KBM-7 (cell line): ENCODE measurements around the gene UGT1A3.
A peak's percentile ranks its signal among the peaks of the same experiment; 100 is the strongest.

Experiments
- DNase-seq: peaks from one replicate; pipeline ENCODE4 v3.0.0-alpha.2; 2015
- in situ Hi-C: fragments of 300-500 bp; cut with MboI; formaldehyde crosslinking; loops from 2 replicates; pipeline ENCODE4 v1.14.3; 2020; ENCODE audit warnings: low sequenced_read_pairs, low pct_unique_long_range_greater_than_20kb, mixed read lengths

Gene UGT1A3

DNA sequence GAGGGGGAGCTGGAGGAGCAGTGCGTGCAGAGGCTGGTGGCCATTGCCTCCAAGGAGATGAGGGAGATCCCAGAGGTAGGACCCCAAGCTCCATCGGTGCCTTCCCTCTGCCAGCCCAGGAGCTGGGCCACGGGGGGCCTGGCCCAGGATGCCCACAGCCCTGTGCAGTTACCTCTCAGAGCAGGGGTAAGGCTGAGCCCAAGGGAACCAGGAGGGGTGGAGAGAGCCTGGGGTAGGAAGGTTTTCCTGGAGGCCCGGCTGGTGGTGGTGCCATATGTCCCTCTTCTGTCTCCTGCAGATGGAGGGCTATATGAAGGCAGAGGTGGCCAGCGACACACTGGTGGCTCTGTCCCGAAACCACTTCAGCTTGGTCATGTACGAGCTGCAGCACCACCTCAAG lies 60.7 kb downstream of the UGT1A3 start:
- in situ Hi-C loops, result no loop called here
- DNase-seq, result no peak

GRCh38 chr2:233791151-233791882 lies 62.5 kb downstream of the UGT1A3 start:
- in situ Hi-C loops, result no loop called here
- DNase-seq, result no peak

DNA sequence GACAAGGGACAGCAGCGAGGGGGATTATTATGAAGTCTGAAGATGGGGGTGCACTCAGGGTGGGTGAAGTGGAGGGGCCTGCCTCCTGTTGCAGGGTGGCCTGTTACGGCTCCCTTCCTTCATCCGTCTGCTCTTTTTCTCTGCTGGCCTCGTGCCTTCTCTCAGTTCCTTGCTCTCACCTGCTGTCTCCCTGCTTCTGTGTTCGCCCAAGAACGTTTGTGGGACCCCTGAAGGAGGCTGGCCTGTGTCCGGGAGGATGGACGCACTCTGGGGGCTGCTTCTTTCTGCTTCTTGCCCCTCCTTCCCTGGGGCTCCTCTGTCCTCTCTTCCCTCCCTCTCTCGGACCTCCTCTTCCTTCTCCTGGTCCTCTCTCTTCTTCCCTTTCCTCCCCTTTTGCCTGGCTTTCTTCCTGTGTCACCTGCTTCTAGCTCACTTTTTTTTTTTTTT lies 63.1 kb downstream of the UGT1A3 start:
- in situ Hi-C loops, result no loop called here
- DNase-seq, result no peak

DNA sequence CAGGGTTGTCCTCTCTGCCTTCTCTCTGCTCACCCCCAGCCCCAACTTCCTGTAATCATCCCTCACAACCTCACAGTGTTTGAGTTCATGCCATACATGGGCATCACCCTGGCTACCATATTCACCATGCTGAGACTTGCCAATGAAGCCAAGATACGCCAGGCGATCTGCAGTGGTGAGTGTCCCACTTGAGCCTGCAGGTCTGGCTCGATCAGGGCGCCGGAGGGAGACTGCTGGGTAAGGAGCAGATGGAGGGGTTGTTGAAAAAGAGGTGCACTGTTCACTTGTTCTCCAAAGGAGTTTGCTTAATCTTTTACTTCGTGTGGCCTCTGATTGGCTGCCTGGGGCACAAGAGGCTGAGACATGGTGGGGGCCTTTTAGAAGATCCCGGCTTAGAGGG lies 63.9 kb downstream of the UGT1A3 start:
- in situ Hi-C loops, result no loop called here

DNA sequence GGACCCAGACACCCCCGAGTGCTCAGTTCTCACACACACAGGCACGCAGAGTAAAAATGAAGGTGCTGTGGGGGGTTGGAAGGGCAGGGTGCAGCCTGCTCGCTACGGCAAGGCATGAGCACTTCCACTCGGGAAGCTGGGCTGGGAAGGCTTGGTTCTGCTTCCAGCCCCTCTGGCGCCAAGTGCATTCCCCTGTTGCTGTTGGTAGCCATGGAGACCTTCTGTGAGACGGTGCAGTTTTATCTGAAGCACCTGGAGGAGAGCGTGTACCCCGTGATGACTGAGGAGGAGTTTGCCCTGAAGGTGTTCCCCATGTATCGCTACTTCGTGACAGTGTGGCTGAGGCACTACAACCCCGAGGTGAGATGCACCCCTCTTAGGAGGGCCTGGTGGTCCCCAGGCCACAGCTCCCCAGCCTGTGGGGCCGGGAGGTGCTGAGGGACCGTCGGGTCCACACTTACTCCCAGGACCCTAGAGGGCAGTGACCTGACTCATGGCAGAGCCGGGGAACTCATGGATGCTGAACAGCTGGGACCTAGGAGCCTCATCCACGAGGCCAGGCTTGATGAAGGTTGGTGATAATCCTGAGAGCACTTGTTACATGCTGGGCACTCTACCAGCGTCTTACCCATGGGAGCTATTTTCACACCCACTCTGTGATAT lies 64.8 kb downstream of the UGT1A3 start:
- DNase-seq, result no peak
- in situ Hi-C loops, result no loop called here

More for the DNA sequence above, 63.9 kb downstream of the UGT1A3 start:
- DNase-seq, result no peak

DNA sequence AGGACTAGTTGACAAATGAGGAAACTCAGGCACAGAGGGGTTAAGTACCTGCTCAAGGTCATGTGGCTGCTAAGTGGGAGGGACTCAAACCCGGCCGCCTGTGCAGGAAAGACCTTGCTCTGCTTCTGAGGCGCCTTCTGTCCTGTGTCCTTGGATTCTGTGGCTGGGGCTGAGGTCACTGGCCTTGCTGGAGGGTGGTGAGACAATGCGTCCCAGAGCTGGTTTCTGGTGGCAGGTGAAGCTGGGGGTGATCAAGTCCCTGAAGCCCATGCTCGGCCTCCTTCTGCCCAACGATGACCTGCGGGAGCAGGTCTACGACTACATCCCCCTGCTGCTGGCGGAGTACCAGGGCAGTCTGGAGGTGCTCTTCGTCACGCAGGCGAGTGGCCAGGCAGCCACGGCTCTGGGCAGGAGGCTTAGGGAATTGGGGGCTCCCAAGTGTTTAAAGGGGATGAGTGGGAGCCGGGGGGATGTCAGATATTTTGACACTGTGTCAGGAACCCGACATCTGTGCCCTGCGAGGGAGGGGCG lies 65.4 kb downstream of the UGT1A3 start:
- DNase-seq, result no peak
- in situ Hi-C loops, result no loop called here

- no peak for DNase-seq
- in situ Hi-C loops, result no loop called here
Observed at GRCh38 chr2:233795735-233796171, 66.9 kb downstream of the UGT1A3 start.

DNA sequence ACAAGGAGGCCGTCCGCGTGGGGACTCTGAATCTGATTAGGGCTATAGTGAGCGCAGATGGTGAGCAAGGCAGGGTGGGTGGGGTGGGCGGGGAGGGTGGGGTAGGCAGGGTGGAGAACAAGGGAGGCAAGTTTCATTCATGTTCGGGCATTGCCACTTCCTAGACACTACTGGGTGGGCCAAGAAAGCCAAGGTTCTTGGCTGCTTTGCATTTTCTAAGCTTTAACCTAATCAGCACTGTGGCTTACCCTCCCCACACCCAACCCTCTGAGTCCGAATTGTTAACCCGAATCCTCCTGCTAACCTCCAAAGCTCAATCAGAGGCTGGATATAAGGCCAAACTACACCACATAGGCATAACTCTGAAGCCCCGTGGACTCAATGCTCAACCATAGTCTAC lies 67.4 kb downstream of the UGT1A3 start:
- no peak for DNase-seq
- in situ Hi-C loops, result no loop called here

GRCh38 chr2:233798335-233799086 lies 69.7 kb downstream of the UGT1A3 start:
- in situ Hi-C loops, result no loop called here
- no peak for DNase-seq

GRCh38 chr2:233799087-233799665 lies 70.3 kb downstream of the UGT1A3 start:
- DNase-seq, result no peak
- in situ Hi-C loops, result no loop called here

DNA sequence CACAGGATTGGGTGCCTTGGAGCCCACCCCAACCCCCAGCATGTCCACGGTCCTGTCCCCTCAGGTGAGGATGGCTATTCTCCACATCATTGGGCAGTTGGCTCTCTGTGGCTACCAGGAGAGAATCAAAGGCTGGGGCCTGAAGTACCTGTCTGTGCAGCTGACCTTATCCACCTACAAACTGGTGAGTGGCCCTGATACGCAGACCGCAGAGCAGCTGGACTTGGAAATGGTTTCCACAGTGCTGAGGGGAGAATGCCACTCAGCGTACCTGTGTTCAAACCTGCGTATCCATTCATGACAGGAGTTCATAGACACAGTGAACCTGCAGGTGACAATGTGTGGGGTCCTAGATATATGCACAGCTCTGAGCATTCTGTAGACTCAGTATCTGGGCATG lies 70.9 kb downstream of the UGT1A3 start:
- in situ Hi-C loops, result no loop called here
- DNase-seq, result no peak

DNA sequence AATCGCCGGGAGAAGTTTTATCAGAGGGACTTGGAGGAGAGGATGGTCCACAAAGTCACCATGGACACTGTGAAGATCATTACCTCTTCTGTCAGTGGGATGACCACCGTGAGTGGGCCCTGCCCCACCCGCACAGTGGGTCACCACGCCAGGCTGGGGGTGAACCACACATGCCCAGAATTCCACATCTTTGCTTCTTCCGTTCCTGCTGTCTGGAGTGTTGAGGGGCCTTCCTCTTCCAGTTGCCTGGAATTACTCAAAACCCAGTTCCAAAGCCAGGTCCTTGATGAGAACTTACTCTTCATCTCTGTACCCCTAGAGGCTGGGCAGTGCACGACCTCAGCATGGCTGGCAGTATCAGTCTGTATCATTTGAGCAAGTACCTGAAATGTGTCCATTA lies 71.4 kb downstream of the UGT1A3 start:
- DNase-seq, result no peak
- in situ Hi-C loops, result no loop called here

GRCh38 chr2:233801357-233802131 lies 72.7 kb downstream of the UGT1A3 start:
- in situ Hi-C loops, result no loop called here
- DNase-seq, result peak; percentile 11

DNA sequence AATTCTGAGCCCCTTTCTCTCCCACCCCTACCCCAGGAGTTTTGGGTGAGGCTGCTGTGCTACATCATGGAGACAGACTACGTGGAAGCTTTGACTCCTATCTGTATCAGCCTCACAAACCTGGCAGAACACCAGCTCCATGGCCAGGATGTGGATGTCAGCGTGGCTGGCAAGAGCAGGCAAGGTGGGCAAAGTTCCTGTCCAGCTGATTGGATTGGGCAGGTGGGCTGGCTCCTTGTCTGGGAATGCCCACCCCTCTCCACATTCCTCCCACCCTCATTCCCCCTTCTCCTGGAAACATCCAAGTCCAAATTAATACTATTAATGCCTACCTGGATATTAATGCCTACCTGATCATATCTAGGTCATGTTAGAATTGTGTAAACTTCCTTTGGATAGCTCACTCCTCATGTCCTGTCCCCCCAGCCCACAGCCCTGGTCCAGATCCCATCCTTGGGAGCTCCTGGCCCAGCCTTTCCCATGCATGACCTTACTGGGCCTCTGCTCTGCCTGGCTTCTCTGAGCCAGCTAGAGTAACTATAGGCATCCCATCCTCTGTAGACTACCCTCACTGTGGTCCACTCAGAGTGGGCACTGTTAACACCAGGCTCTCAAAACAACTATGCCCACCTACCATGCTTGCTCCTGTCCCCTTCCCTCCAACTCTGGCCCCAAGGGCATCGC lies 73.4 kb downstream of the UGT1A3 start:
- DNase-seq, result no peak
- in situ Hi-C loops, result no loop called here

DNA sequence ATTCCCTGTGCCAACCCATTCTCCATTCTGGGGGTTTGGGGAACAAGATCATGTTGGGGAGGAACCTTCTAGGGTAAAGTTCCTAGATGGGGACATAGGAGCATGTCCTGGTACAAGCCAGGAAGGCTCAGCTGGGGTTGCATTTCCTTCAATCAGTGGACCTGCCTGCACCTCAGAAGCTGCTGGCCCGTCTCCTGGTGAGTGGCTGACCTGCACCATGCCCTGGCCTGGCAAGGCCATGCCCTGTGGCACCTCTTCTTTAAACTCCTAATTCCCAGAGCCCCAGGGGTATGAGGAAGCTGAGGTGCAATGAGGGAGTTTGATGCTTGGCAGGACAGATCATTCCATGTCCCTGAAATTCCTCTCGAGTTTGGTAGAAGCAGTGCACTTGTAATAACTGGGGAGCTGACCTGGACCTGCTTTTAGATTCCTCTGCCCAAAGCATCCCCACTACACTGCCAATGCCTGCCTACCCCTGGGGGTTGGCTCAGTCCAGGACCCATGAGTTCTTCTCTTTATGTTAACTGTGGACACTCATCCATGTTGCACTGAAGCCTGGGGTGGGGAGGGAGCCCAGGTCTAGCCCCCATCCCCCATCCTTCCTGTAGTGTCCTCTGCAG lies 74.6 kb downstream of the UGT1A3 start:
- in situ Hi-C loops, result no loop called here
- DNase-seq, result no peak

DNA sequence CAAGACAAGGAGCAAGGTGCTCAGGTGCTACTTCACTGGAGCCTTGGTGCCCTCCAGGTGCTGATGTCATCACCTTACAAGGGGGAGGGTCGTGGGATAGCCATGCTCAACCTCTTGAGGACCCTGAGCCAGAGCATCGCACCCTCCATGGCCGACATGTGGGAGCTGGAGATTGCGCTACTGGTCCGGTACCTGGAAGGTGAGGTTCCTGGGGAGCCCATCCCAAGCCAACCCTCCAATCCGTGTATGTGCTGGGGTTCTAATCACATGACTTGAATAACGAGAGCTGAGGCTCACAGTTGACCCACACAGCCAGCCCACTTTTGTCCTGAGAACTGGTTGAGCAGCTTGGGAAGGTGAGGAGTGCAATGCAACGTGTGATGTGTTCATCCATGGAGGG lies 75.2 kb downstream of the UGT1A3 start:
- no peak for DNase-seq
- in situ Hi-C loops, result no loop called here

GRCh38 chr2:233807215-233807865 lies 78.5 kb downstream of the UGT1A3 start:
- no peak for DNase-seq
- in situ Hi-C loops, result no loop called here
